Ovary (tissue), 9 donors: ENCODE data around the gene GPR63. TPM values are rescaled to one million over a fixed set of nuclear protein-coding genes. Genes with fewer than 3 reads are reported as not detected.

Experiments used
- DNase-seq, 5 donors: peaks; one replicate each; pipeline ENCODE4 v3.0.0-alpha.2; 2019 to 2020
- H3K27ac ChIP-seq, 2 donors: fragments of 200-600 bp; one replicate each; pipeline versions ENCODE4 v1.5.1 to v1.8.0; 2019 to 2022
- H3K27me3 ChIP-seq: fragments of 200-600 bp; one replicate; pipeline ENCODE4 v1.8.0; 2022
- H3K36me3 ChIP-seq: fragments of 200-600 bp; sonication (generic); one replicate; pipeline ENCODE4 v1.5.1; 2019
- H3K4me1 ChIP-seq: one replicate; pipeline ENCODE4 v1.8.1; 2013; ENCODE audit warnings: mild to moderate bottlenecking, moderate library complexity; ENCODE audit not compliant: insufficient read depth
- H3K4me3 ChIP-seq: fragments of 200-600 bp; sonication (generic); one replicate; pipeline ENCODE4 v1.5.1; 2017
- H3K9me3 ChIP-seq, 2 donors: fragments of 200-600 bp in 1 of 2; sonication (generic) in 1 of 2; one replicate each; pipeline versions ENCODE4 v1.5.1 to v1.8.1; 2013 to 2019; ENCODE audit warnings: mild to moderate bottlenecking in 1 of 2, moderate library complexity in 1 of 2
- EP300 ChIP-seq: sonication (generic); formaldehyde crosslinking; IDR thresholded peaks from one replicate; pipeline ENCODE4 v1.6.1; 2017; ENCODE audit warnings: antibody characterized with exemption
- POLR2A ChIP-seq: fragments of 450-650 bp; IDR thresholded peaks from one replicate; pipeline ENCODE4 v1.6.1; 2017; ENCODE audit warnings: antibody characterized with exemption, mild to moderate bottlenecking, moderate library complexity
- WGBS, 3 donors: extraction: QIAGEN DNeasy Blood & Tissue Kit in 1 of 3; methylation state at CpG; one replicate each; pipeline versions ENCODE4 v1.1.5 to v1.1.7; 2013 to 2017; 5-methylcytosine and 5-hydroxymethylcytosine counted together
- intact Hi-C, 4 donors: fragments of 100-400 bp; cut with DNase I; formaldehyde crosslinking; loops; one replicate each; pipeline versions ENCODE4 v1.11.0 to v1.15.1; 2022 to 2023
- polyA plus RNA-seq, 2 donors: library from polyadenylated mRNA; stranded (reverse); fragments of 200-250 nt in 1 of 2; fragments of 350-450 nt in 1 of 2; fragmentation: Illumina TruSeq in 1 of 2; extraction: RNeasy Lipid Tissue Mini Kit (QIAGEN cat#74804) in 1 of 2; gene quantifications; one replicate each; pipeline ENCODE4 v1.2.3, GENCODE V29; 2013 to 2014
- total RNA-seq, 7 donors: library from RNA; depleted of rRNA in 2 of 7; stranded (reverse); fragments of >200 nt in 2 of 7; fragmentation: NEBNext Ultra II Directional in 3 of 7; extraction: Animal tissue kit (Norgen Biotek cat#: 25700) in 3 of 7; gene quantifications; one replicate each; pipeline versions ENCODE4 v1.1.0 to v1.2.4, GENCODE V29; 2016 to 2023
- TF ChIP-seq, protein P1 (sequence below), 3 donors: fragments of 450-650 bp in 2 of 3; fragments of 200-600 bp in 1 of 3; IDR thresholded peaks; one replicate each; pipeline versions ENCODE4 v1.5.1 to v1.8.0; 2016 to 2022; ENCODE audit warnings: antibody characterized with exemption in 3 of 3, mild to moderate bottlenecking in 1 of 3
- donor health status: DM: no; HTN: no; CAD: no; lungs with moderate emphysema.
- donor health status: DM: no; HTN: no; CAD: no.
- donor health status: Bipolar disorder and iron deficiency.
- donor health status: DM: yes; HTN: yes; CAD: no.
- donor health status: DM: no; HTN: no; CAD: no.
- donor health status: DM: yes; HTN: yes; CAD: no.

GPR63 gene
- total and polyA plus RNA-seq, 9 donors, result 1.3 to 2.5 (median 1.7) TPM

GRCh38 chr6:96811136-96811535 is 26.1 kb downstream of the GPR63 start:
- H3K36me3 ChIP-seq, result no peaks in the 10 kb centered on the region
- no peaks in the 10 kb centered on the region for H3K4me1 ChIP-seq
- no peak for DNase-seq
- no peak overlapping the region for H3K27ac ChIP-seq
- 74 to 86% (median 75%) methylated on average over 5 of the region's 5 CpGs for WGBS, 3 donors
- TF ChIP-seq EP300 (no peak), POLR2A (no peak)
- TF ChIP-seq, protein P1, sequence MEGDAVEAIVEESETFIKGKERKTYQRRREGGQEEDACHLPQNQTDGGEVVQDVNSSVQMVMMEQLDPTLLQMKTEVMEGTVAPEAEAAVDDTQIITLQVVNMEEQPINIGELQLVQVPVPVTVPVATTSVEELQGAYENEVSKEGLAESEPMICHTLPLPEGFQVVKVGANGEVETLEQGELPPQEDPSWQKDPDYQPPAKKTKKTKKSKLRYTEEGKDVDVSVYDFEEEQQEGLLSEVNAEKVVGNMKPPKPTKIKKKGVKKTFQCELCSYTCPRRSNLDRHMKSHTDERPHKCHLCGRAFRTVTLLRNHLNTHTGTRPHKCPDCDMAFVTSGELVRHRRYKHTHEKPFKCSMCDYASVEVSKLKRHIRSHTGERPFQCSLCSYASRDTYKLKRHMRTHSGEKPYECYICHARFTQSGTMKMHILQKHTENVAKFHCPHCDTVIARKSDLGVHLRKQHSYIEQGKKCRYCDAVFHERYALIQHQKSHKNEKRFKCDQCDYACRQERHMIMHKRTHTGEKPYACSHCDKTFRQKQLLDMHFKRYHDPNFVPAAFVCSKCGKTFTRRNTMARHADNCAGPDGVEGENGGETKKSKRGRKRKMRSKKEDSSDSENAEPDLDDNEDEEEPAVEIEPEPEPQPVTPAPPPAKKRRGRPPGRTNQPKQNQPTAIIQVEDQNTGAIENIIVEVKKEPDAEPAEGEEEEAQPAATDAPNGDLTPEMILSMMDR (IDR thresholded peaks at IDR 0.05), result no peak
- H3K27me3 ChIP-seq, result no peaks in the 10 kb centered on the region
- no peaks in the 10 kb centered on the region for H3K9me3 ChIP-seq
- intact Hi-C loops, result no loop called here
- no peak overlapping the region for H3K4me3 ChIP-seq

GRCh38 chr6:96809119-96809518 is 28.2 kb downstream of the GPR63 start:
- no peak overlapping the region for H3K27ac ChIP-seq
- H3K4me3 ChIP-seq, result no peak overlapping the region
- H3K4me1 ChIP-seq, result no peaks in the 10 kb centered on the region
- TF ChIP-seq EP300, result no peak
- TF ChIP-seq POLR2A, result no peak
- TF ChIP-seq, protein P1 (IDR thresholded peaks at IDR 0.05), result no peak
- no peaks in the 10 kb centered on the region for H3K27me3 ChIP-seq
- no peaks in the 10 kb centered on the region for H3K9me3 ChIP-seq
- DNase-seq, result no peak
- H3K36me3 ChIP-seq, result no peaks in the 10 kb centered on the region
- intact Hi-C loops, result no loop called here

DNA sequence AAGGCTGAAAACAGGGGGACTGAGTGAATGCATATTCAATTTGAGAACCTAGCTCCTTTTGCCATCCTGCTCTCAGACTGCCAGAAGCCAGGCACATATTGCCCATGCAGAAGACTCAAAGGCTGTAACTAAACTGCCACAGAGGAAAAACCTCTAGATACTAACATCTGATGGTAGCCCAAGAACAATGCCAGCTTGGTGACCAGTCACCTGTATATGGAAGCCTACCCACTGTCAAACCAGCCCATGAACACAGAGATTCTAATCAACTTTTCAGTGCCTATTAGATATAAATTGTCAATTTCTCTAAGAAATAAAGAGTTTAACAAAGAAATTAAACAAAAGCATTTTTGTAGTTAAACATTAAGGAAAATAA is 34.2 kb downstream of the GPR63 start:
- Histone ChIP-seq H3K4me3 (no peak overlapping the region), H3K27me3 (no peaks in the 10 kb centered on the region), H3K27ac (no peak overlapping the region), H3K9me3 (no peaks in the 10 kb centered on the region), H3K36me3 (no peaks in the 10 kb centered on the region), H3K4me1 (no peaks in the 10 kb centered on the region)
- DNase-seq, result no peak
- TF ChIP-seq, protein P1 (IDR thresholded peaks at IDR 0.05), result no peak
- TF ChIP-seq EP300 (no peak), POLR2A (no peak)
- intact Hi-C loops, result no loop called here

DNA sequence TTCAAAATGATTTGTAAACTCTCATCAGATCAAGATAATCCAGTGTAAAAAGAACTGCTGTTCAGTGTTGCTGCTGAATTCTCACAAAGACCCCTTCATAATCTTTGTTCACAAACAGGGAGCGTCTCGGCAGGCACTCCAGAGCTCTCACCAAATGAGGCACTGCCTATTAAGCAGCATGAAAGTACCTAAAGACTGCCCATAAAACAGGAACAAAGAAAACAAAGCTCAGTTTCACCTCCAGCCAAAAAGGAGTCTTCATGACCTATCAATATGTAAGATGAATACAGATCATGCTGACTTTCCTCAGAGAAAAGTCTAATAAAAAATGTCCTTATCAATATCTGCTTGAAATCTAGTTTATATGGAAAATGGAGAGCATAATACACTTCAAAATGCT is 41.8 kb downstream of the GPR63 start:
- no peaks in the 10 kb centered on the region for H3K9me3 ChIP-seq
- 47 to 50% (median 48%) methylated on average over 2 of the region's 2 CpGs for WGBS, 3 donors
- H3K4me1 ChIP-seq, result no peaks in the 10 kb centered on the region
- no peak for DNase-seq
- TF ChIP-seq EP300 (no peak), POLR2A (no peak)
- TF ChIP-seq, protein P1 (IDR thresholded peaks at IDR 0.05), result no peak
- no peaks in the 10 kb centered on the region for H3K27me3 ChIP-seq
- no peak overlapping the region for H3K27ac ChIP-seq
- H3K4me3 ChIP-seq, result no peak overlapping the region
- no peaks in the 10 kb centered on the region for H3K36me3 ChIP-seq
- intact Hi-C loops, result no loop called here

- Histone ChIP-seq H3K9me3 (no peaks in the 10 kb centered on the region), H3K36me3 (no peaks in the 10 kb centered on the region), H3K4me3 (no peak overlapping the region), H3K27me3 (no peaks in the 10 kb centered on the region), H3K27ac (no peak overlapping the region), H3K4me1 (no peaks in the 10 kb centered on the region)
- 21 to 42% (median 28%) methylated on average over 1 of the region's 1 CpG for WGBS, 3 donors
- intact Hi-C loops, result no loop called here
- TF ChIP-seq EP300, result no peak
- no peak for TF ChIP-seq POLR2A
- TF ChIP-seq, protein P1 (IDR thresholded peaks at IDR 0.05), result no peak
- no peak for DNase-seq
These were observed 42.3 kb downstream of the GPR63 start for GRCh38 chr6:96794980-96795379.
